Fibroblast of lung (primary cell): ENCODE data around the gene TRPM3. TPM values are rescaled to one million over a fixed set of nuclear protein-coding genes. Genes with fewer than 3 reads are reported as not detected.

Experiments
- DNase-seq, 2 donors: peaks; one replicate each; pipeline versions ENCODE4 v3.0.0 to v3.0.0-alpha.2; 2010; ENCODE audit warnings: low read depth in 2 of 2
- H2AFZ ChIP-seq: 2 replicates; pipeline ENCODE4 v1.5.1; 2012; ENCODE audit warnings: low read length, control low read depth, inconsistent platforms
- H3K27ac ChIP-seq: 2 replicates; pipeline ENCODE4 v1.5.1; 2011; ENCODE audit warnings: low read length, control low read depth; ENCODE audit not compliant: insufficient read depth
- H3K27me3 ChIP-seq: 2 replicates; pipeline ENCODE4 v1.5.1; 2011; ENCODE audit warnings: mild to moderate bottlenecking, low read length; ENCODE audit not compliant: control insufficient read depth, insufficient read depth
- H3K36me3 ChIP-seq: 2 replicates; pipeline ENCODE4 v1.5.1; 2011; ENCODE audit warnings: low read length; ENCODE audit not compliant: control insufficient read depth, insufficient read depth
- H3K4me1 ChIP-seq: 2 replicates; pipeline ENCODE4 v1.5.1; 2011; ENCODE audit warnings: low read length; ENCODE audit not compliant: control insufficient read depth, insufficient read depth; ENCODE audit errors: extremely low read depth
- H3K4me2 ChIP-seq: 2 replicates; pipeline ENCODE4 v1.5.1; 2011; ENCODE audit warnings: low read length, control low read depth; ENCODE audit not compliant: insufficient read depth; ENCODE audit errors: extremely low read depth
- H3K4me3 ChIP-seq, 4 experiments: fragments of 200-600 bp in 1 of 4; sonication (generic) in 1 of 4; replicated peaks in 1 of 4; 2 replicates each; pipeline ENCODE4 v1.5.1; 2011 to 2016; ENCODE audit warnings: low read length in 4 of 4, low read depth in 3 of 4, mild to moderate bottlenecking in 3 of 4, control low read depth in 2 of 4, inconsistent platforms in 1 of 4, mixed read lengths in 1 of 4; ENCODE audit not compliant: insufficient read depth in 1 of 4; ENCODE audit errors: control extremely low read depth in 1 of 4
- H3K79me2 ChIP-seq: 2 replicates; pipeline ENCODE4 v1.5.1; 2012; ENCODE audit warnings: mild to moderate bottlenecking, low read length, inconsistent platforms; ENCODE audit not compliant: control insufficient read depth, insufficient read depth
- H3K9ac ChIP-seq: 2 replicates; pipeline ENCODE4 v1.5.1; 2011; ENCODE audit warnings: mild to moderate bottlenecking, low read length, control low read depth; ENCODE audit not compliant: insufficient read depth
- H3K9me3 ChIP-seq: 2 replicates; pipeline ENCODE4 v1.5.1; 2012; ENCODE audit warnings: low read depth, low read length; ENCODE audit not compliant: control insufficient read depth, insufficient read depth
- H4K20me1 ChIP-seq: 2 replicates; pipeline ENCODE4 v1.5.1; 2011; ENCODE audit warnings: low read length; ENCODE audit not compliant: control insufficient read depth, insufficient read depth; ENCODE audit errors: extremely low read depth
- CTCF ChIP-seq, 2 donors: IDR thresholded peaks in 1 of 2; conservative IDR thresholded peaks in 1 of 2; 1 replicate in 1 of 2; 2 replicates in 1 of 2; pipeline ENCODE4 v1.5.1; 2011 to 2012; ENCODE audit warnings: low read length in 2 of 2, control low read depth in 1 of 2, inconsistent platforms in 1 of 2, low read depth in 1 of 2, mild to moderate bottlenecking in 1 of 2
- EZH2 ChIP-seq: IDR thresholded peaks from 2 replicates; pipeline ENCODE4 v1.5.1; 2012; ENCODE audit warnings: low read length, control low read depth, mild to moderate bottlenecking; ENCODE audit errors: missing control alignments
- polyA plus RNA-seq, 2 donors: library from polyadenylated mRNA; depleted of rRNA in 1 of 2; stranded (reverse) in 1 of 2; unstranded in 1 of 2; fragments of >200 nt; gene quantifications; 2 replicates each; pipeline ENCODE4 v1.2.1, GENCODE V29; 2011 to 2012; ENCODE audit warnings: missing spikeins in 1 of 2
- total RNA-seq: library from RNA; depleted of rRNA; stranded (reverse); fragments of >200 nt; gene quantifications from 2 replicates; pipeline ENCODE4 v1.2.1, GENCODE V29; 2014

Gene TRPM3
- total and polyA plus RNA-seq, 2 donors (not counting 1 experiment from before 2014, with no cell fraction given) = 0.05 to 0.50 TPM

GRCh38 chr9:71131145-71131544 is 9.7 kb upstream of the TRPM3 start:
- TF ChIP-seq CTCF (conservative IDR thresholded peaks at IDR 0.05 in 1 of 2, IDR thresholded peaks at IDR 0.05 in 1 of 2; ENCODE audit: low read depth in 1 of 2, low read length in 2 of 2) = no peak
- H3K4me3 ChIP-seq = no peak overlapping the region
- H3K9me3 ChIP-seq = no peaks in the 10 kb centered on the region
- no peaks in the 10 kb centered on the region for H3K36me3 ChIP-seq
- no peaks in the 10 kb centered on the region for H3K27me3 ChIP-seq
- no peak overlapping the region for H2AFZ ChIP-seq
- H3K4me2 ChIP-seq = no peak overlapping the region
- no peaks in the 10 kb centered on the region for H4K20me1 ChIP-seq
- no peaks in the 10 kb centered on the region for H3K79me2 ChIP-seq
- H3K9ac ChIP-seq = no peak overlapping the region
- no peak for DNase-seq
- H3K4me1 ChIP-seq = no peaks in the 10 kb centered on the region
- no peak overlapping the region for H3K27ac ChIP-seq

GRCh38 chr9:71130521-71130920 is 9.1 kb upstream of the TRPM3 start:
- no peak for TF ChIP-seq EZH2
- no peak for TF ChIP-seq CTCF (conservative IDR thresholded peaks at IDR 0.05 in 1 of 2, IDR thresholded peaks at IDR 0.05 in 1 of 2; ENCODE audit: low read depth in 1 of 2, low read length in 2 of 2)
- H3K79me2 ChIP-seq = no peaks in the 10 kb centered on the region
- no peak for DNase-seq
- H3K27me3 ChIP-seq = no peaks in the 10 kb centered on the region
- H3K27ac ChIP-seq = no peak overlapping the region
- H3K36me3 ChIP-seq = no peaks in the 10 kb centered on the region
- H2AFZ ChIP-seq = no peak overlapping the region
- no peaks in the 10 kb centered on the region for H3K4me1 ChIP-seq
- no peak overlapping the region for H3K4me2 ChIP-seq
- no peak overlapping the region for H3K9ac ChIP-seq
- no peak overlapping the region for H3K4me3 ChIP-seq
- no peaks in the 10 kb centered on the region for H3K9me3 ChIP-seq
- no peaks in the 10 kb centered on the region for H4K20me1 ChIP-seq

- no peaks in the 10 kb centered on the region for H4K20me1 ChIP-seq
- H3K9me3 ChIP-seq = no peaks in the 10 kb centered on the region
- H3K4me2 ChIP-seq = no peak overlapping the region
- no peaks in the 10 kb centered on the region for H3K4me1 ChIP-seq
- no peaks in the 10 kb centered on the region for H3K27me3 ChIP-seq
- H3K79me2 ChIP-seq = no peaks in the 10 kb centered on the region
- H3K27ac ChIP-seq = no peak overlapping the region
- H3K36me3 ChIP-seq = no peaks in the 10 kb centered on the region
- no peak overlapping the region for H2AFZ ChIP-seq
- no peak for DNase-seq
- H3K9ac ChIP-seq = no peak overlapping the region
- TF ChIP-seq CTCF (conservative IDR thresholded peaks at IDR 0.05 in 1 of 2, IDR thresholded peaks at IDR 0.05 in 1 of 2; ENCODE audit: low read depth in 1 of 2, low read length in 2 of 2) (no peak), EZH2 (no peak)
- H3K4me3 ChIP-seq = no peak overlapping the region
These were observed 7.4 kb upstream of the TRPM3 start for GRCh38 chr9:71128796-71129195.
